Keratinocyte (primary cell): ENCODE measurements around the gene TSFM. TPM values are rescaled to one million over a fixed set of nuclear protein-coding genes. Genes with fewer than 3 reads are reported as not detected.
A peak's percentile ranks its signal among the peaks of the same experiment; 100 is the strongest.

ENCODE experiments used
- DNase-seq: peaks from one replicate; pipeline ENCODE4 v3.0.0-alpha.2; 2011; ENCODE audit warnings: low read depth, missing footprints, low spot score
- FAIRE-seq: peaks from 2 replicates; lab custom pipeline; 2011; peaks lifted over from hg19 to GRCh38; lab: Jason Lieb, UNC
- H2AFZ ChIP-seq: 2 replicates; pipeline ENCODE4 v1.6.0; 2012; ENCODE audit warnings: low read length, control low read depth, inconsistent platforms; ENCODE audit not compliant: control insufficient read depth
- H3K27ac ChIP-seq: 2 replicates; pipeline ENCODE4 v1.5.1; 2011; ENCODE audit warnings: low read length; ENCODE audit not compliant: control insufficient read depth, insufficient read depth
- H3K27me3 ChIP-seq: 3 replicates; pipeline ENCODE4 v1.6.0; 2011; ENCODE audit warnings: low read length; ENCODE audit not compliant: control insufficient read depth, insufficient read depth; ENCODE audit errors: extremely low read depth
- H3K36me3 ChIP-seq, 2 experiments: 2 replicates in 1 of 2; 3 replicates in 1 of 2; pipeline ENCODE4 v1.5.1; 2011; ENCODE audit warnings: low read length in 2 of 2, mild to moderate bottlenecking in 1 of 2; ENCODE audit not compliant: control insufficient read depth in 2 of 2, insufficient read depth in 2 of 2; ENCODE audit errors: extremely low read depth in 1 of 2
- H3K4me1 ChIP-seq: 3 replicates; pipeline ENCODE4 v1.5.1; 2011; ENCODE audit warnings: low read length; ENCODE audit not compliant: control insufficient read depth, insufficient read depth; ENCODE audit errors: extremely low read depth
- H3K4me2 ChIP-seq: 3 replicates; pipeline ENCODE4 v1.6.0; 2011; ENCODE audit warnings: low read depth, low read length; ENCODE audit not compliant: control insufficient read depth, insufficient read depth; ENCODE audit errors: extremely low read depth
- H3K4me3 ChIP-seq, 3 experiments: fragments of 200-600 bp in 1 of 3; sonication (generic) in 1 of 3; 2 replicates in 2 of 3; 3 replicates in 1 of 3; pipeline ENCODE4 v1.5.1; 2011 to 2016; ENCODE audit warnings: low read length in 3 of 3, mild to moderate bottlenecking in 3 of 3, control low read depth in 2 of 3, inconsistent platforms in 1 of 3, low read depth in 1 of 3, mixed read lengths in 1 of 3, mixed run types in 1 of 3, moderate library complexity in 1 of 3; ENCODE audit not compliant: control insufficient read depth in 2 of 3, insufficient read depth in 2 of 3; ENCODE audit errors: extremely low read depth in 1 of 3
- H3K79me2 ChIP-seq: 2 replicates; pipeline ENCODE4 v1.6.0; 2012; ENCODE audit warnings: low read length; ENCODE audit not compliant: control insufficient read depth, insufficient read depth
- H3K9ac ChIP-seq: 3 replicates; pipeline ENCODE4 v1.6.0; 2011; ENCODE audit warnings: low read length; ENCODE audit not compliant: control insufficient read depth, insufficient read depth; ENCODE audit errors: extremely low read depth
- H3K9me1 ChIP-seq: 3 replicates; pipeline ENCODE4 v1.6.0; 2011; ENCODE audit warnings: low read length; ENCODE audit not compliant: control insufficient read depth, insufficient read depth; ENCODE audit errors: extremely low read depth
- H3K9me3 ChIP-seq: 2 replicates; pipeline ENCODE4 v1.5.1; 2012; ENCODE audit warnings: low read depth, low read length; ENCODE audit not compliant: control insufficient read depth
- H4K20me1 ChIP-seq: 3 replicates; pipeline ENCODE4 v1.6.0; 2011; ENCODE audit warnings: low read length; ENCODE audit not compliant: control insufficient read depth, insufficient read depth; ENCODE audit errors: extremely low read depth
- EZH2 ChIP-seq: IDR thresholded peaks from one replicate; pipeline ENCODE4 v1.6.1; 2012; ENCODE audit warnings: inconsistent platforms, mild to moderate bottlenecking, low read length, moderate library complexity
- dilution Hi-C: fragments of 300-500 bp; cut with MboI; formaldehyde crosslinking; loops from one replicate; pipeline ENCODE4 v1.7.0; 2020; ENCODE audit warnings: low sequenced_read_pairs; ENCODE audit not compliant: extremely low pct_ligation_motif_present
- polyA plus RNA-seq, 5 experiments: library from polyadenylated mRNA; depleted of rRNA in 3 of 5; stranded (reverse) in 3 of 5; stranded (forward) in 1 of 5; unstranded in 1 of 5; fragments of >200 nt; gene quantifications; 1 replicate in 1 of 5; 2 replicates in 3 of 5; 3 replicates in 1 of 5; pipeline versions ENCODE4 v1.2.1 to v1.2.3, GENCODE V29; 2011 to 2012; ENCODE audit warnings: missing spikeins in 2 of 5, low read depth in 1 of 5, low replicate concordance in 1 of 5
- TF ChIP-seq, protein P1 (sequence below), 3 experiments: IDR thresholded peaks in 1 of 3; conservative IDR thresholded peaks in 1 of 3; optimal IDR thresholded peaks in 1 of 3; 2 replicates in 2 of 3; 3 replicates in 1 of 3; pipeline versions ENCODE3 to v1.5.1; 2011; ENCODE audit warnings: low read length in 3 of 3, mild to moderate bottlenecking in 3 of 3, moderate library complexity in 2 of 3, control low read depth in 1 of 3, inconsistent platforms in 1 of 3; ENCODE audit not compliant: insufficient read depth in 2 of 3; ENCODE audit errors: extremely low read depth in 1 of 3

The TSFM gene
- polyA plus RNA-seq, 1 donor (not counting 4 experiments of a cell fraction or from before 2014, with no cell fraction given) = 30.5 TPM

DNA sequence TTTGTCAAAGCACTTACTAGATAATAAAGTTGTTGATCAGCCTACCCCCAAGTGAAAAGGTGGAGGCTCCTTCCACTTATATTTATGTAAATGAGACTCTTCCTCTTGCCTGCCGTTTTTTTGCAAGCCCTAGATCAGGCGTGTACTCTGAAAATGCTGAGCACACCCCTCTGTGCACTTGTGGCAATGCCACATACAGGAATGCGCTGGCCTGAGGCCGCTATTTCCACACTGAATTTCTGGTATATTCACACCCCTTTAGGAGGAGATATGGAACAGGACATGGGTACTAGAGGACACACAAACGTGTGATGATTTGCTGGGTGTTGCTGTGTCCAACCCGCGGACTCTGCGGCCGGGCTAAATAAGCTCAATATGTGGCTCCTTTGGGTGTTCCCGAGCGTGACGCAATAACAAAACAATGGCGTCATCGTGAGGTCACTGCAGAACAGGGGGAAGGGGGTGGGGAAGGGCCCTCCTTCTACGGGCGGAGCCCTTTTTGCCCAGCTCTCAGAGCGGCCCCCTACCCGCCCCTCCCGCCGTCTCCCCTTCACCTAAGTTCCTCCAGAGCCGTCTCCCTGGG is 38.3 kb upstream of the TSFM start:
- dilution Hi-C loops = loop anchor here (25.0 kb wide), 1 partner anchor 157 kb away; the partner anchor contains the start of gene PIP4K2C
- Histone ChIP-seq H3K9ac (peak overlapping the region; percentile 99), H3K79me2 (peaks cover 13% of the 10 kb centered on the region), H3K9me3 (no peaks in the 10 kb centered on the region), H3K9me1 (no peaks in the 10 kb centered on the region), H3K27me3 (peaks cover 17% of the 10 kb centered on the region), H2AFZ (peak overlapping the region; percentile 90), H3K27ac (peak overlapping the region; percentile 98), H3K4me3 (peak overlapping the region; percentile 81 to 99 (median 97)), H3K4me2 (peak overlapping the region; percentile 94), H3K36me3 (peaks cover 10% of the 10 kb centered on the region in 2 experiments), H3K4me1 (peaks cover 16% of the 10 kb centered on the region), H4K20me1 (no peaks in the 10 kb centered on the region)
- TF ChIP-seq EZH2 = no peak
- TF ChIP-seq, protein P1, sequence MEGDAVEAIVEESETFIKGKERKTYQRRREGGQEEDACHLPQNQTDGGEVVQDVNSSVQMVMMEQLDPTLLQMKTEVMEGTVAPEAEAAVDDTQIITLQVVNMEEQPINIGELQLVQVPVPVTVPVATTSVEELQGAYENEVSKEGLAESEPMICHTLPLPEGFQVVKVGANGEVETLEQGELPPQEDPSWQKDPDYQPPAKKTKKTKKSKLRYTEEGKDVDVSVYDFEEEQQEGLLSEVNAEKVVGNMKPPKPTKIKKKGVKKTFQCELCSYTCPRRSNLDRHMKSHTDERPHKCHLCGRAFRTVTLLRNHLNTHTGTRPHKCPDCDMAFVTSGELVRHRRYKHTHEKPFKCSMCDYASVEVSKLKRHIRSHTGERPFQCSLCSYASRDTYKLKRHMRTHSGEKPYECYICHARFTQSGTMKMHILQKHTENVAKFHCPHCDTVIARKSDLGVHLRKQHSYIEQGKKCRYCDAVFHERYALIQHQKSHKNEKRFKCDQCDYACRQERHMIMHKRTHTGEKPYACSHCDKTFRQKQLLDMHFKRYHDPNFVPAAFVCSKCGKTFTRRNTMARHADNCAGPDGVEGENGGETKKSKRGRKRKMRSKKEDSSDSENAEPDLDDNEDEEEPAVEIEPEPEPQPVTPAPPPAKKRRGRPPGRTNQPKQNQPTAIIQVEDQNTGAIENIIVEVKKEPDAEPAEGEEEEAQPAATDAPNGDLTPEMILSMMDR (optimal IDR thresholded peaks at IDR 0.05 in 1 of 3, IDR thresholded peaks at IDR 0.05 in 1 of 3, conservative IDR thresholded peaks at IDR 0.05 in 1 of 3; ENCODE audit: extremely low read depth in 1 of 3, insufficient read depth in 2 of 3, low read length in 3 of 3) = no peak
- no peak for DNase-seq
- FAIRE-seq = no peak

DNA sequence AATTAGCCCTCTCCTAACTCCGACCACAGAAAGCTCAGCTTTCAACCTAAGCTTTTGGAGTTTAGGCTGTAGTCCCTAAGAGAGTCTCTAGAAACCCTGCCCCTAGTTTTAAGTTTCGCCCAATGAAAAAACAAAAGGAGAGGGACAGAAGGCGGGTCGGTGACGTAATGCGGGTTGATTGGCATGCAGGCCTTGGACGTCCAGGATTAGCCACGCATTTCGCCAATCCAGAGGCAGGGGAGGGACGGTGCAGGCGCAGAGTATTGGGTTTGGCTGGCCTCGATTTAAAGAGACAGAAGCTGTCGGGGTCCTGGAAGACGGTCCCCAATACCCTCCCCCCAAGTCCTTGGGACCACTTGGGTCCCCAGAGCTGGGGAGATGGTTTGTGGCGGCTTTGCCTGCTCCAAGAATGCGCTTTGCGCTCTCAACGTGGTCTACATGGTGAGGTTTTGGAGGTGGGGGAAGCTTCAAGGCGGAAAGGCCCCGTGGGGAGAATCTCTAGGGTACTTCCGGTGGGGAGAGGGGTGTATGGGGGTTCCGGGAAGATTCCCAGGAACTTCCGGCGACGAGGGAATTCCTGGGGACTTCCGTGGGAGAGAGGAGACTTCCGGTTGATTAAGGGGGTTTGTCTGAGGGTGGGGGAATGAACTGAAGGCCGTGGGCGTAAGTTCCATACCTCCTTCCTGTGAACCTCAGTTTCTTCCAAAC is 37.7 kb upstream of the TSFM start, which contains the start of gene TSPAN31:
Gene TSPAN31, plus strand, starts transcription at position 263 of the 708 bp plus-strand sequence. Its CDS starts 116 bp downstream, at position 379.
- peak; percentile 82 for FAIRE-seq

More for the DNA sequence above, 37.7 kb upstream of the TSFM start, which contains the start of gene TSPAN31:
- TF ChIP-seq, protein P1 (optimal IDR thresholded peaks at IDR 0.05 in 1 of 3, IDR thresholded peaks at IDR 0.05 in 1 of 3, conservative IDR thresholded peaks at IDR 0.05 in 1 of 3; ENCODE audit: extremely low read depth in 1 of 3, insufficient read depth in 2 of 3, low read length in 3 of 3) = no peak
- no peak for TF ChIP-seq EZH2
- Histone ChIP-seq H3K9ac (peak within 1 kb of the TSS; percentile 99), H3K4me2 (peak within 1 kb of the TSS; percentile 94), H3K27me3 (peaks cover 10% of the 10 kb centered on the region), H3K27ac (peak within 1 kb of the TSS; percentile 98), H4K20me1 (no peaks in the 10 kb centered on the region), H3K36me3 (peaks cover 11 to 12% of the 10 kb centered on the region in 2 experiments), H3K79me2 (peaks cover 13% of the 10 kb centered on the region), H3K4me3 (peak within 1 kb of the TSS; percentile 81 to 99 (median 97)), H3K9me3 (no peaks in the 10 kb centered on the region), H3K4me1 (peaks cover 16% of the 10 kb centered on the region), H3K9me1 (no peaks in the 10 kb centered on the region), H2AFZ (peak within 1 kb of the TSS; percentile 90)
- DNase-seq = no peak
- dilution Hi-C loops = loop anchor here (25.0 kb wide), 1 partner anchor 158 kb away; the partner anchor contains the start of gene PIP4K2C
